Measurements from ENCODE around the gene DNAH7.

- TF ChIP-seq MCM3 (IDR thresholded peaks at IDR 0.05) (no peak), BRF2 (IDR thresholded peaks at IDR 0.05; ENCODE audit: borderline replicate concordance, insufficient read depth, insufficient read length) (no peak), FOXP4 (CRISPR knock-in tag; IDR thresholded peaks at IDR 0.05; ENCODE audit: borderline replicate concordance) (no peak), TEAD2 (tag; IDR thresholded peaks at IDR 0.05) (no peak), TOE1 (IDR thresholded peaks at IDR 0.05; ENCODE audit: borderline replicate concordance) (no peak), TOE1 (CRISPR knock-in tag; IDR thresholded peaks at IDR 0.05; ENCODE audit: borderline replicate concordance, low read depth) (no peak), L3MBTL2 (IDR thresholded peaks at IDR 0.05) (no peak)
Measured at GRCh38 chr2:195732574-195732973, 336.1 kb downstream of the DNAH7 start.

Data from K562 (cell line).